ENCODE measurements around the gene IRS1.
A peak's percentile ranks its signal among the peaks of the same experiment; 100 is the strongest.

IRS1 gene

DNA sequence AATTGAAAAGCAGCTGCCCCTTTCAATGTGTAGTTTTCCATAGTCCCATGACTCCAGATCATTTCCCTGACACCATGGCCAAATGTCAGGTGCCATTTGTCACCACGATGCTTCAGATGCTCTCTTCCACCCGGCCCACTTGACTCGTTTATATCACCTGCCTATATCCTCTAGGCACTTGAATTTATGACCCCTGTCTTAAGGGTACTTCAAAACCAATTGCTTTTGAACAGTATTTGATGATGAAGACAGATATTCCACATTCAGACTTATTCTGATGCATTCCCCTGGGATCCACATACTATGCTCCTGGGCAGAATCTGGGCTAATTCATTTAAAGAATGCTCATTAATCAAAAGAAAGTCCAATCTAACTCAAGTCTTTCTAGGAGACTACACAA, 19.3 kb upstream of the IRS1 start:
- ATAC-seq (ENCODE audit: insufficient read depth, low read depth) (no peak), DNase-seq (no peak)
- no peaks in the 10 kb centered on the region for H3K9me3 ChIP-seq (ENCODE audit: insufficient read depth, low read length, severe bottlenecking)
- no peaks in the 10 kb centered on the region for H3K27me3 ChIP-seq (ENCODE audit: insufficient read depth, low read length, poor library complexity)
- H3K4me3 ChIP-seq (ENCODE audit: low read depth in 1 of 2, low read length in 2 of 2) = no peak overlapping the region
- H3K4me1 ChIP-seq (ENCODE audit: insufficient read depth, low read length) = no peaks in the 10 kb centered on the region
- no peaks in the 10 kb centered on the region for H3K79me2 ChIP-seq (ENCODE audit: insufficient read depth, low read length)
- no peak overlapping the region for H3K4me2 ChIP-seq (ENCODE audit: insufficient read depth, low read length)
- H4K20me1 ChIP-seq (ENCODE audit: insufficient read depth, low read length) = no peaks in the 10 kb centered on the region
- H3K36me3 ChIP-seq (ENCODE audit: insufficient read depth, low read length) = no peaks in the 10 kb centered on the region
- H2AFZ ChIP-seq (ENCODE audit: low read depth, low read length) = no peak overlapping the region
- TF ChIP-seq, protein P1, sequence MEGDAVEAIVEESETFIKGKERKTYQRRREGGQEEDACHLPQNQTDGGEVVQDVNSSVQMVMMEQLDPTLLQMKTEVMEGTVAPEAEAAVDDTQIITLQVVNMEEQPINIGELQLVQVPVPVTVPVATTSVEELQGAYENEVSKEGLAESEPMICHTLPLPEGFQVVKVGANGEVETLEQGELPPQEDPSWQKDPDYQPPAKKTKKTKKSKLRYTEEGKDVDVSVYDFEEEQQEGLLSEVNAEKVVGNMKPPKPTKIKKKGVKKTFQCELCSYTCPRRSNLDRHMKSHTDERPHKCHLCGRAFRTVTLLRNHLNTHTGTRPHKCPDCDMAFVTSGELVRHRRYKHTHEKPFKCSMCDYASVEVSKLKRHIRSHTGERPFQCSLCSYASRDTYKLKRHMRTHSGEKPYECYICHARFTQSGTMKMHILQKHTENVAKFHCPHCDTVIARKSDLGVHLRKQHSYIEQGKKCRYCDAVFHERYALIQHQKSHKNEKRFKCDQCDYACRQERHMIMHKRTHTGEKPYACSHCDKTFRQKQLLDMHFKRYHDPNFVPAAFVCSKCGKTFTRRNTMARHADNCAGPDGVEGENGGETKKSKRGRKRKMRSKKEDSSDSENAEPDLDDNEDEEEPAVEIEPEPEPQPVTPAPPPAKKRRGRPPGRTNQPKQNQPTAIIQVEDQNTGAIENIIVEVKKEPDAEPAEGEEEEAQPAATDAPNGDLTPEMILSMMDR (IDR thresholded peaks at IDR 0.05; ENCODE audit: borderline replicate concordance, extremely low read depth, low read length, poor library complexity, severe bottlenecking) = no peak
- TF ChIP-seq EZH2 (IDR thresholded peaks at IDR 0.05; ENCODE audit: borderline replicate concordance, low read depth, low read length, severe bottlenecking) = no peak
- H3K27ac ChIP-seq (ENCODE audit: low read length) = no peak overlapping the region
- H3K9ac ChIP-seq (ENCODE audit: low read depth, low read length) = no peak overlapping the region

DNA sequence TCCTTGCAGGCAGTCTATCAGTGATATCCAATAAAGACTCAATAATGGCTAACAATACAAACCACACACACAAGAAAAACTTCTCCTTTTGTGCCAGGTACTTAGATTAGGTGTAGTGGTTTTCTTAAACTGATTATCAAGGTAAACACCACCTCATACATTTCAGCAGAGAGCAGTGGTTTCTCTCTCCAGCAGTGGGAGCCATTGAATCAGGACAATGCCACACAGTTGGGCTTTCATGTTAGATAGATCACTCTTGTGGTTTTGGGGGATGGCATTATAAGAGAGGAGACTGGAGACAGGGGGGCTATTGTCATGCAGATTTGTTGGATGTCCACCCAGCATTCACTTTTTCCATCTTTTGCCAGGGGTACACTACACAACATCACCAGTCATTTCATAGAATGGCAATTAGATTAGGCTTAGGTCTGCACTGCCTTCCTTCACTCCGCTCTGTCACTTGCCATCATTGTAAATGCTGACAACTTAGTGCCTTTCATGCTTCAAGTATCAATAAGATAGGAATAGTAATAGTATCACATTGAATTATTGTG, 13.6 kb upstream of the IRS1 start:
- Histone ChIP-seq H3K4me2 (ENCODE audit: insufficient read depth, low read length) (no peak overlapping the region), H3K4me1 (ENCODE audit: insufficient read depth, low read length) (no peaks in the 10 kb centered on the region), H4K20me1 (ENCODE audit: insufficient read depth, low read length) (no peaks in the 10 kb centered on the region), H3K9me3 (ENCODE audit: insufficient read depth, low read length, severe bottlenecking) (no peaks in the 10 kb centered on the region), H3K36me3 (ENCODE audit: insufficient read depth, low read length) (no peaks in the 10 kb centered on the region), H3K27me3 (ENCODE audit: insufficient read depth, low read length, poor library complexity) (no peaks in the 10 kb centered on the region), H3K9ac (ENCODE audit: low read depth, low read length) (no peak overlapping the region), H3K79me2 (ENCODE audit: insufficient read depth, low read length) (no peaks in the 10 kb centered on the region), H2AFZ (ENCODE audit: low read depth, low read length) (no peak overlapping the region), H3K27ac (ENCODE audit: low read length) (no peak overlapping the region), H3K4me3 (ENCODE audit: low read depth in 1 of 2, low read length in 2 of 2) (no peak overlapping the region)
- TF ChIP-seq EZH2 (IDR thresholded peaks at IDR 0.05; ENCODE audit: borderline replicate concordance, low read depth, low read length, severe bottlenecking) = no peak
- TF ChIP-seq, protein P1 (IDR thresholded peaks at IDR 0.05; ENCODE audit: borderline replicate concordance, extremely low read depth, low read length, poor library complexity, severe bottlenecking) = peak; percentile 55
- ATAC-seq (ENCODE audit: insufficient read depth, low read depth) (peak; percentile 63; the same call in 2 of the 3 replicates), DNase-seq (peak; percentile 24)

DNA sequence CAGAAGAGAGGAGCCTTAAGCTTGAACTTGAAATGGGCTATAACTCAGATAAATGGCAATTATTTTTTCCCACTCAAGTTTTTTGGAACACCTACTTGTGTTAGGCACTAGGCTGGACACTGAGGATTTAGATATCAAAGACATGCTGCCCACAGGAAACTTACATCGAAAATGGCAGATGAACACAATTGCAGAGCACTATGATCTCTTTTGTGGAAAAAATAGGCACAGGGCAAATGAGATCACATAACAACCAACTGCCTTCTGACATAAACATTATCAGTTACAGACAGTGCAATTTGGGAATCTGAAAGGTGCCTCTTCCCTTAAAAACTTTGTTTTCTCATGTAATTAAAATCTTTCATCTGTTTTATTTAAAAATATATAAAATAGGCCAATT, 3.8 kb upstream of the IRS1 start:
- no peak for ATAC-seq (ENCODE audit: insufficient read depth, low read depth)
- no peak overlapping the region for H2AFZ ChIP-seq (ENCODE audit: low read depth, low read length)
- TF ChIP-seq, protein P1 (IDR thresholded peaks at IDR 0.05; ENCODE audit: borderline replicate concordance, extremely low read depth, low read length, poor library complexity, severe bottlenecking) = no peak
- no peak for TF ChIP-seq EZH2 (IDR thresholded peaks at IDR 0.05; ENCODE audit: borderline replicate concordance, low read depth, low read length, severe bottlenecking)
- peaks cover 3% of the 10 kb centered on the region for H3K27me3 ChIP-seq (ENCODE audit: insufficient read depth, low read length, poor library complexity)
- H3K4me3 ChIP-seq (ENCODE audit: low read depth in 1 of 2, low read length in 2 of 2) = no peak overlapping the region
- H3K4me1 ChIP-seq (ENCODE audit: insufficient read depth, low read length) = peaks cover 36% of the 10 kb centered on the region
- H3K36me3 ChIP-seq (ENCODE audit: insufficient read depth, low read length) = 0 out of 2 replicates have a peak, but pooled peaks cover under 1% of the 10 kb centered on the region
- peaks cover 4% of the 10 kb centered on the region; the same call in 1 of the 2 replicates for H3K79me2 ChIP-seq (ENCODE audit: insufficient read depth, low read length)
- no peaks in the 10 kb centered on the region for H4K20me1 ChIP-seq (ENCODE audit: insufficient read depth, low read length)
- no peaks in the 10 kb centered on the region for H3K9me3 ChIP-seq (ENCODE audit: insufficient read depth, low read length, severe bottlenecking)
- H3K9ac ChIP-seq (ENCODE audit: low read depth, low read length) = no peak overlapping the region
- DNase-seq = no peak
- H3K4me2 ChIP-seq (ENCODE audit: insufficient read depth, low read length) = no peak overlapping the region
- no peak overlapping the region for H3K27ac ChIP-seq (ENCODE audit: low read length)
